ENCODE data around the gene RBCK1. TPM values are rescaled to one million over a fixed set of nuclear protein-coding genes. Genes with fewer than 3 reads are reported as not detected.

Gene RBCK1
- total RNA-seq, 4 donors from 2014 or later, result 50.9 to 111 (median 82.1) TPM

DNA sequence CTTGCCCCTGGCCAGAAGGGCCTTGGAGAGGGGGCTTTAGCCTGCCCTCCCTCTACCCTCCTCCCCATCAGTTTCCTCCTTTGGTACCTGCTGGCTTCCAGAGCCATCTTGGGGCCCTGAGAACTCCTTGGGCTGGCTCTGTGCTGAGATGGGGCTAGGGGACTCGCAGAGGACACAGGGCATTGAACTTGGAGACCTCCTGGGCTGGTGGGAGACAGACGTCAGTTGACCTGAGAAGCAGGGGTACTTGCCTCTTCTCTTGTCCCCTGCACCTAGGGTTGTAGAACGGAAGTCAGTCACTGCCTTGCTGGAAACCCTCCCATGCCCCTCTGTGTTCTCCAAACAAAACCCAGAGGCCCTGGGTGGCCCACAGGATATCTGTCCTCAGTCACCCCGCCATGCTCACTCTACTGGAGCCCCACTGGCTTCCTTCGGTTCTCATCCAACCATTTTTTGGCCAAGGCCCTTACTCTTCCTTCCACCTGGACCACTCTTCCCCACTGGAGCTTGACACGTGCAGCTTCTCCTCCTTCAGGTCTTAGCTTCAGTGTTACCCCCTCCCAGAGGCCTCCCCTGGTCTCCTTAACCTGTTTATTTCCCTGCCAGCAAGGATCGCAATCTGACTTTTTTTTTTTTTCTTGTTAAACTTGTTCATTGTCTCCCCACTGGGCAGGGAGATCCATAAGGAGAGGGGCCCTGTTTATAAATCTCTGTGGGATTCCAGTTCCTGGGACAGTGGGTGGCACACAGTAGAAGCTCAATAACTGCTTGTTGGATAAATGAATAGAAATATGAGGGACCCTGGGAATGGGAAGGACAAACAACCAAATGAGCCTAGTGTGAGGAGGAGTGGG lies 971 bp downstream of the RBCK1 start:
- ATAC-seq, result no peak
- Histone ChIP-seq H3K4me3 (peak overlapping the region; percentile 87 to 97), H3K27ac (peak overlapping the region; percentile 85 to 98 (median 96)), H3K27me3 (no peaks in the 10 kb centered on the region), H3K36me3 (peaks cover 0 to 32% of the 10 kb centered on the region in 2 donors), H3K4me1 (peaks cover 0 to 39% (median 13%) of the 10 kb centered on the region in 3 donors), H3K9me3 (no peaks in the 10 kb centered on the region)
- 0 to 23% methylated on average over 2 to 4 of the region's 7 CpGs for WGBS, 2 donors (ENCODE audit: low coverage in 1 of 2)
- TF ChIP-seq CTCF (IDR thresholded peaks at IDR 0.05) (no peak), EP300 (IDR thresholded peaks at IDR 0.05) (no peak), POLR2AphosphoS5 (IDR thresholded peaks at IDR 0.05) (no peak), POLR2A (IDR thresholded peaks at IDR 0.05) (no peak)

DNA sequence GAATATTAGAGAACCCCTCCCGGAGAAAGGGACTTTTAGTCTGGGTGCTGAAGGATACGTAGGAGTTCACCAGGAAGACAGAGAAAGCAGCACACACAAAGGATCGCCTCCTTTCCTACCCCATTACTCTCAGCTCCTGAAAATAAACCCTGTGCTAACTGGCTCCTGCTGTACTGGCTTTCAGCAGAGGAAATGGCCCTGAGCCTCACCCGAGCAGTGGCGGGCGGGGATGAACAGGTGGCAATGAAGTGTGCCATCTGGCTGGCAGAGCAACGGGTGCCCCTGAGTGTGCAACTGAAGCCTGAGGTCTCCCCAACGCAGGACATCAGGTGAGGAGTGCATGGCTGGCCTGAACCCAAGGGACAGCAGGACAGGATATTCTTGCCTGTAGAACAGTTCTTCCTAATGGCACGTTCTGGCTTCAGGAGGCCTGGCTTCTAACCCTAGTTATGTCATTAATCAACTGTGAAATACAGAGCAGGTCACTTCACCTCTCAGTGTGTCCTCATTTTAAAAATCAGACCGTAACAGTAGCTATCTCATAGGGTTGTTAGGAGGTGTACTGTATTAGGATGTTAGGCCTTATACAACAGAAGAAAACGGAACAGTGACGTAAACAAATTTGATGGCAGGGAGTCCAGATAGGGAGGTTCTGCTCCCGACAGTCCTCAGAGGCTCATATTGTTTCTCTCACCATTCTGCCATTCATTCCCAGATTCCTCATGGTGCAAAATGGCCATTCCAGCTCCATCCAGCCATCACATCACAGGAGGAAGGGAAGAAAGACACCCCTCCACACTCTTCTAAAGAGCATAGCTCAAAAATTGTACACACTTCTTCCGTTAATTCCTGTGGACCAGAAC lies 1.8 kb downstream of the RBCK1 start:
- peaks cover 0 to 32% of the 10 kb centered on the region in 2 donors for H3K36me3 ChIP-seq
- peaks cover 0 to 39% (median 13%) of the 10 kb centered on the region in 3 donors for H3K4me1 ChIP-seq
- no peak for TF ChIP-seq POLR2AphosphoS5 (IDR thresholded peaks at IDR 0.05)
- TF ChIP-seq EP300 (IDR thresholded peaks at IDR 0.05), result no peak
- no peak for TF ChIP-seq CTCF (IDR thresholded peaks at IDR 0.05)
- TF ChIP-seq POLR2A (IDR thresholded peaks at IDR 0.05), result no peak
- 74 to 75% methylated on average over 6 to 11 of the region's 14 CpGs for WGBS, 2 donors (ENCODE audit: low coverage in 1 of 2)
- peak overlapping the region in 3 of 4 donors; percentile 46 to 97 (median 95) for H3K27ac ChIP-seq
- no peaks in the 10 kb centered on the region for H3K27me3 ChIP-seq
- no peak for ATAC-seq
- H3K9me3 ChIP-seq, result no peaks in the 10 kb centered on the region
- H3K4me3 ChIP-seq, result peak overlapping the region in 1 of 2 donors; percentile 97

GRCh38 chr20:412081-412480 lies 4.0 kb downstream of the RBCK1 start:
- no peaks in the 10 kb centered on the region for H3K9me3 ChIP-seq
- H3K4me3 ChIP-seq, result no peak overlapping the region
- H3K4me1 ChIP-seq, result peaks cover 0 to 36% (median 13%) of the 10 kb centered on the region in 3 donors
- H3K36me3 ChIP-seq, result peaks cover 0 to 44% of the 10 kb centered on the region in 2 donors
- no peaks in the 10 kb centered on the region for H3K27me3 ChIP-seq
- ATAC-seq, result no peak
- 60 to 100% methylated on average over 1 to 3 of the region's 3 CpGs for WGBS, 2 donors (ENCODE audit: low coverage in 1 of 2)
- H3K27ac ChIP-seq, result no peak overlapping the region
- TF ChIP-seq POLR2A (IDR thresholded peaks at IDR 0.05) (no peak), EP300 (IDR thresholded peaks at IDR 0.05) (no peak), CTCF (IDR thresholded peaks at IDR 0.05) (no peak), POLR2AphosphoS5 (IDR thresholded peaks at IDR 0.05) (no peak)

DNA sequence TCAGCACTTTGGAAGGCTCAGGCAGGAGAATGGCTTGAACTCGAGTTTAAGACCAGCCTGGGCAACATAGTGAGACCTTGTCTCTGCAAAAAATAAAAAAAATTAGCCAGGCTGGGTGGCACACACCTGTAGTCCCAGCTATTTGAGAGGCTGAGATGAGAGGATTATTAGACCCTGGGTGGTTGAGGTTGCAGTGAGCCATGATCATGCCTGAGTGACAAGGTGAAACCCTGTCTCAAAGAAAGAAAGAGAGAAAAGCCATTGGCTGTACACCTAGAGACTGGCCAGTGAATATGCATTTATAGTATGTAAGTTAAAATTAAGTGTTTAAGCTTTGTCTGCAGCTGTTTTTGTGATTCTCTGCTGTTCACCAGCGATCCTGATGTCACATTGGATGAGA lies 6.1 kb downstream of the RBCK1 start:
- Histone ChIP-seq H3K9me3 (no peaks in the 10 kb centered on the region), H3K4me1 (peaks cover 0 to 25% (median 10%) of the 10 kb centered on the region in 3 donors), H3K4me3 (no peak overlapping the region), H3K36me3 (peaks cover 0 to 64% of the 10 kb centered on the region in 2 donors), H3K27me3 (no peaks in the 10 kb centered on the region), H3K27ac (no peak overlapping the region)
- 76 to 78% methylated on average over 2 of the region's 2 CpGs for WGBS, 2 donors (ENCODE audit: low coverage in 1 of 2)
- TF ChIP-seq POLR2AphosphoS5 (IDR thresholded peaks at IDR 0.05) (no peak), CTCF (IDR thresholded peaks at IDR 0.05) (no peak), POLR2A (IDR thresholded peaks at IDR 0.05) (no peak), EP300 (IDR thresholded peaks at IDR 0.05) (no peak)
- ATAC-seq, result no peak
